Lung microvascular endothelial cell (primary cell): ENCODE results near the gene FAM83D. TPM values are rescaled to one million over a fixed set of nuclear protein-coding genes. Genes with fewer than 3 reads are reported as not detected.

Experiments used
- DNase-seq, 2 donors: peaks; one replicate each; pipeline versions ENCODE4 v3.0.0 to v3.0.0-alpha.2; 2010; ENCODE audit warnings: low read depth in 2 of 2
- total RNA-seq: library from RNA; depleted of rRNA; stranded (reverse); fragments of >200 nt; gene quantifications from 2 replicates; pipeline ENCODE4 v1.2.1, GENCODE V29; 2014

FAM83D gene, protein sequence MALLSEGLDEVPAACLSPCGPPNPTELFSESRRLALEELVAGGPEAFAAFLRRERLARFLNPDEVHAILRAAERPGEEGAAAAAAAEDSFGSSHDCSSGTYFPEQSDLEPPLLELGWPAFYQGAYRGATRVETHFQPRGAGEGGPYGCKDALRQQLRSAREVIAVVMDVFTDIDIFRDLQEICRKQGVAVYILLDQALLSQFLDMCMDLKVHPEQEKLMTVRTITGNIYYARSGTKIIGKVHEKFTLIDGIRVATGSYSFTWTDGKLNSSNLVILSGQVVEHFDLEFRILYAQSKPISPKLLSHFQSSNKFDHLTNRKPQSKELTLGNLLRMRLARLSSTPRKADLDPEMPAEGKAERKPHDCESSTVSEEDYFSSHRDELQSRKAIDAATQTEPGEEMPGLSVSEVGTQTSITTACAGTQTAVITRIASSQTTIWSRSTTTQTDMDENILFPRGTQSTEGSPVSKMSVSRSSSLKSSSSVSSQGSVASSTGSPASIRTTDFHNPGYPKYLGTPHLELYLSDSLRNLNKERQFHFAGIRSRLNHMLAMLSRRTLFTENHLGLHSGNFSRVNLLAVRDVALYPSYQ
- total RNA-seq = 24.2 TPM in 2 replicates

DNA sequence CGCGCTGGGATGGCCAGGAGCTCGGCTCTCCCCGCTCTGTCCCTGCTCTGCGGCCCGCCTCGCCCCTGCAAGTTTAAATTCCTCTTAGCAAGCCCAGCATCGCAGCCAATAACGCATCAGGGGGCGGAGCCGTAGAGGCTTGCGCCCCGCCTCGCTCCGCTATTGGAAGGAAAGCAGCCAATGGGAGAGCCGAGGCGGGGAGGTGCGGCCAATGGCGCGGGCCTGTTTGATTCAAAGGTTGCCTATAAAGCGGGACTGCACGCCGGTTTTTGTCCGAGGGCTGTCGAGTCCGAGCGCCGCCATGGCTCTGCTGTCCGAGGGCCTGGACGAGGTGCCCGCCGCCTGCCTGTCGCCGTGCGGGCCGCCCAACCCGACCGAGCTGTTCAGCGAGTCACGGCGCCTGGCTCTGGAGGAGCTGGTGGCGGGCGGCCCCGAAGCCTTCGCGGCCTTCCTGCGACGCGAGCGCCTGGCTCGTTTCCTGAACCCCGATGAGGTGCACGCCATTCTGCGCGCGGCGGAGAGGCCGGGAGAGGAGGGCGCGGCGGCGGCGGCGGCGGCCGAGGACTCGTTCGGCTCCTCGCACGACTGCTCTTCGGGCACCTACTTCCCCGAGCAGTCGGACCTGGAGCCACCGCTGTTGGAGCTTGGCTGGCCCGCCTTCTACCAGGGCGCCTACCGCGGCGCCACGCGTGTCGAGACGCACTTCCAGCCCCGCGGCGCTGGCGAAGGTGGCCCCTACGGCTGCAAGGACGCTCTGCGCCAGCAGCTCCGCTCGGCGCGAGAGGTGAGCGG, at the start of gene FAM83D:
FAM83D (plus strand) TSS at position 276 of the 792 bp plus-strand sequence; CDS start at position 302, 26 bp downstream.
- DNase-seq = peak; percentile 99 to 100

DNA sequence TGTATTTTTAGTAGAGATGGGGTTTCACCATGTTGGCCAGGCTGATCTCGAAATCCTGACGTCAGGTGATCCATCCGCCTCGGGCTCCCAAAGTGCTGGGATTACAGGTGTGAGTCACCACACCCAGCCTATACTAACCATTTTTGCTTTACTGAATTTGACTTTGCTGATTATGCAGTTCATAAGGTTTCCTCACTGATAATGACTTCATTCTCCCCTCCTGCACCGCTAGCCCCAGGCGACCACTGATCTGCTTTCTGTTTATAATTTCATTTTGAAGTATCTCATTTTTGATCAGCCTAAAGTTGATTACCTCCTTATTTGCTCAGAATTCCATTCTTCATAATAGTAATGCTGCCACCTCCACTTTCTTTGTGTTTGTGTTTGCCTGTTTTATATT, 48.7 kb upstream of the FAM83D start:
- no peak for DNase-seq

DNA sequence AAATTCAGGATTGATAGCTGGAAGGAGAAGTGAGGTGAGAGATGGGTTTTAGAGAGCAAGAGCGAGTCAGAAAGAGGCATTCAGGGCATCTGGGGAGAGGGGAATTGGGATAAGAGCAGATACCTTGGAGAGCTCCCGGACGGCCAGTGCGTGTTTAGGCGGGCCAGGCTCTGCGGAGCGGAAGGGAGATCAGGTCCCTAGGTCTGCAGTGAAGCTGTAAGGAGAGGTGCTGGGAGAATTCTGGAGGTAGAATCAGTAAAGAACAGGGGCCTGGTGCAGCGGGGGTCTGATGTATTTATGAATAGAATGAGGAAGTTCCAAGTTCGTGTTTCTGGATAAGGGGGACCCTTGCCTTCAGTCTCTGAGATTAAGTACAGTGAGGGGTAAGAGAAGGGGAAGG, 47.4 kb upstream of the FAM83D start:
- peak in 1 of 2 donors; percentile 34 for DNase-seq

DNA sequence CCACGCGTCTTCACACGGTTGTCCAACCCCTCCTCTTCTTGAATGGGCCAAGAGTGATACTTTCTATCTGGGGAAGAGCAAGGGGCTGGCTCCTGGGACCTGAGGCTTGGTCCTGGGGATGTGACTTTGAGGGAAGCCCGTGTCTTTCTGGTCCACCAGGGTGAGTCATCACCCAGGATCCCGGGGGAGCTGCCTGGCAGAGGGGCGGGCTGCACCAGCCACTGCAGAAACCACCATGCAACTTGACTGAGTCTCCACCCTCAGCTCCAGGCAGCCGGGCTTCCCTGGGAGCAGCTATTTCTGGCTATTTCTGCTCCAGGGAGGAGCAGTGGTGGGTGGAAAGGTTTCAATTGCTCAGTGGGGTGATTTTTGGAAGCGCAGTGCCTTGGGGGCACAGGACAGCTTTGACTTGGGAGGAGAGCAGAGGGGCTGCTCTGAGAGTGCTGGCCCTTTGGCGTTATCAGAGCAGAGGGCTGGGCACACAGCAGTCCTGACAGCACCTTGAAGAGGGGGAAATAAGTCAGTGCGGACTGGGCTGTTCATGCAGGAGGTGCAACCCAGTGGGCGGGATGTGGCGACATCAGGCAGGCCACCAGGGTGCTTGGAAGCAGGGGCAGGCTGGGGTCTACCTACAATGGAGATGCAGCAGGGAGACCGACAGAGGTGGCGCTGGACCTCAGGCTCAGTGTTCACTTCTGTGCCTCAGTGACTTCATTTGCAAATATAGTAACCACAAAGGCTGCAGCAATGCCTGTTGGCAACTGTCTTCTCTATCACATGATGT, 45.1 kb upstream of the FAM83D start:
- no peak for DNase-seq

DNA sequence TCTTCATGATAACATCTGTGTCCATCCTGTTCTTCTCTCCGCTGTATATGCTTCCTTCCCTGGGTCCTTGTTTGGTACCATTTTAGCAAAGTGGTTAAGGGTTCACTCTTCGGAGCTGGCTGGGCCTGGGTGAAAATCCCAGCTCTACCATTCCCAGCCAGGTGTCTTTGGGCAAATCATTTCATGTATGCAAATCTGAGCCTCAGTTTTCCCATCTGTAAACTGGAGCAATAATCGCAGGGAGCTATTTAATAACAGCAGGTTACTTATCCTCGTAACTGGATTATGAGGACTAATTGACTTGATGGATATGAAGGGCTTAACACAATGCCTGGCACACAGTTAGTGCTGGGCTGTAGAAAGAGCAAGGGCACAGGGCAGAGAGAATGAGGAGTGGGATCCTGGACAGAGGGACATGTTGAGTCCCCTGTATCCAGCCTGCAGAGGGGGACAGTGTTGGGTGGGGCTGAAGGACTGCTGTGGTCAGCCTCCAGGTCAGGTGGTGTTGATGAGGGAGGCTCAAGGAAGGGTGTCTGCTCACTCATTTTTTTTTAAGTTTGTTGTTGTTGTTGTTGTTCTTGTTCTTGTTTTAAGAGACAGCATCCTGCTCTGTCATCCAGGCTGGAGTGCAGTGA, 44.3 kb upstream of the FAM83D start:
- no peak for DNase-seq

DNA sequence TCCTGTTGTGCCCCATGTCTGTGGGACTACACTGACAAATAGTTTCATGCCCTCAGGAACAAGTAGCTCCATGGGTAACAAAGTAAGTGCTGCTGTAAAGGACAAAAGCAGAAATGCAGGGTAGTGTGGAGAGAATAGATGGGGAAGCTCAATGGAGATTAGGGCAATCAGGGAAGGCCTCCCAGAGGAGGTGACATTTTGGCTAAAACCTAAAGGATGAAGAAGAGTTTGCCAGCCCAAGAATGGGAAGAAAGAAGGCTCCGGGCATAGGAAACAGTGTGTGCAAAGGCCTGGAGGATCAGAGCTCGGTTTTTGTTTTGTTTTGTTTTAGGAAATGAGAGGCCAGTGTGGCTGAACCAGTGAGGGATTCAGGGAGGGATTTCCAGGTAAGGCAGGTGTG, 43.6 kb upstream of the FAM83D start:
- DNase-seq = no peak

DNA sequence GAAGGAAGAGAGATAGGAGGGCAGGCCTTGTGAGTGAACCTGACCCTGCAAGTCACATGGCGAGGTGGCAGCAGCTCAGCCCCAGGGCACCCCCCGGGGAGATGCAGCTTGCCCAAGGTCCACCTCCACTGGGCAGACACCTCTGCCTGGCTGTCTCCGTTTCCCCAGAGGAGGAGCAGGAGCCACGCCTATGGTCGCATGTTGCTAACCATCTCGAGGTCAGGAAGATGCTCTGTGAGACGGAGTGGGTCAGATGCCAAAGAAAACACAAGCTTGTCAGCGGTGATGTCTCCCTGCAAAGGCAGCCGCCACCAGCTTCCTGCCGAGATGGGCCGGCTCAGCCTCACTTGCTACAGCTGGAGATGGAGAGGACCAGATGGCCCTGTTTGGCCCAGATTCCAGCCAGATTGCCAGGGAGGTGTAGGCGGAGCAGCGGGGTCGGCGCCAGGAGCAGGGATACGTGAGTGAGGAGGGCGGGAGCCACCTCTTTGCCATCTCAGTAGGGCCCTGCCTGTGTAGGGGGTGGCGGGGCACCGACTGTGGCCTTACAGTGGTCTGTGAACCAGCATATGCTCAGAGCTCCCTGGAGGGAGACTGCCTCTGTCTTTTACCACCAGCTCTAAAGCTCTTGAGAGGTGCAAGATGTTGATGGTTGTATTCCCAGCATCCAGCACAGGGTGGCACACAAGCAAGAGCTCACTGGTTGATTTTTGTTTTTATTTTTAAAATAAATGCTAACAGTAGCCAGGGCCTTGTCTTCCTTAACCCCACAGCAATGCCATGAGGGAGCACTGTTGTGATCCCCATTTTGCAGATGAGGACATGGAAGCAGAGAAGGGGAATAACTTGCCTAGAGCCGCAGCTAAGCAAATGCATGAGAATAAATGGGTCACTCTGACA, 42.9 kb upstream of the FAM83D start:
- peak; percentile 30 to 49 for DNase-seq

DNA sequence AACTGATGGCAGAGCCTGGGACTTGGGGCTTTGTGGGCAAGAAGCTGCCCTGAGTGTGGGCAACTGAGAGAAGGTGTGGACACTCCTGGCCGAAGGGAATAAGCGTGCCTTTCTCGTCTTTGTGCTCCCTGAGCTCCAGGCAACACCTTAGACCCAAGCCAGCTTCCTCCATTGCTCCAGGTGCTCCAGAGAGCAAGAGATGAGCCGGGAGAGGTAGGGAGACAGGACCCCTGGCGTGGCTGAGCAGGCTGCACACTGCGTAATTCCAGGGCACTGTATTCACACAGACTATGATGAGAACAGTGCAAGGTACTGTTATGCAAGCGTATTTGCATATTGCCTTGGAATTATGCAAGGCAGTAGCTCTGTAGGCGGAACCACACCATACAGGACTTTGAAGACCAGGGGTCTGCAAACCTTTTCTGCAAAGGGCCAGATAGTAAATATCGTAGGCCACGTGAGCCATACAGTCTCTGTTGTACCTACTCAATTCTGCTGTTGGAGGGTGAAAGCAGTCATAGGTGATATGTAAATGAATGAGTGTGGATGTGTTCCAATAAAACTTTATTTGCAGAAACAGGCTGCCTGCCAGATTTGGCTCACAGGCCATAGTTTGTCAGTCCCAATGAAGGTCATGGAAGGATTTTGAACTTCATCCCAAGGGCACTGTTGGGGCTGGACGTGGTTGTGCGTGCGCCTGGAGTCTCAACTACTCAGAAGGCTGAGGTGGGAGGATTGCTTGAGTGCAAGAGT, 42.1 kb upstream of the FAM83D start:
- no peak for DNase-seq

DNA sequence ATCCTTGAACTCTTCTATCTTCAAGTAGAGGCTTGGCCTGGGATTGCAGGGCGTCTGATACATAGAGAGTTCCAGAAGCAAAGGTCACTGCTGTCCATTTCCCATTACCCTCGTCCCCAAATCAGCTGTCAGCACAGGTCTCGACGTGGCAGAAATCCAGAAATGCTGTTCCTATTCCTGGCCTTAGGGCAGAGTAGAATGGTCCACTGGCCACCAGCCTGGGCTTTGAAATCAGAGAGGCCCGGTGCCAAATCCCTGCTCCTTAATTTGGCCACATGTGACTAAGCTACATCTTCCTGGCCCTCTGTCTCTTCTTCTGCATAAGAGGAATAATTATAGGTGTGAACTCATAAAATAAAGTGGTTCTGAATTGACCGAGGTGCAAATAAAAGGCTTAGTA, 40.9 kb upstream of the FAM83D start:
- DNase-seq = no peak

DNA sequence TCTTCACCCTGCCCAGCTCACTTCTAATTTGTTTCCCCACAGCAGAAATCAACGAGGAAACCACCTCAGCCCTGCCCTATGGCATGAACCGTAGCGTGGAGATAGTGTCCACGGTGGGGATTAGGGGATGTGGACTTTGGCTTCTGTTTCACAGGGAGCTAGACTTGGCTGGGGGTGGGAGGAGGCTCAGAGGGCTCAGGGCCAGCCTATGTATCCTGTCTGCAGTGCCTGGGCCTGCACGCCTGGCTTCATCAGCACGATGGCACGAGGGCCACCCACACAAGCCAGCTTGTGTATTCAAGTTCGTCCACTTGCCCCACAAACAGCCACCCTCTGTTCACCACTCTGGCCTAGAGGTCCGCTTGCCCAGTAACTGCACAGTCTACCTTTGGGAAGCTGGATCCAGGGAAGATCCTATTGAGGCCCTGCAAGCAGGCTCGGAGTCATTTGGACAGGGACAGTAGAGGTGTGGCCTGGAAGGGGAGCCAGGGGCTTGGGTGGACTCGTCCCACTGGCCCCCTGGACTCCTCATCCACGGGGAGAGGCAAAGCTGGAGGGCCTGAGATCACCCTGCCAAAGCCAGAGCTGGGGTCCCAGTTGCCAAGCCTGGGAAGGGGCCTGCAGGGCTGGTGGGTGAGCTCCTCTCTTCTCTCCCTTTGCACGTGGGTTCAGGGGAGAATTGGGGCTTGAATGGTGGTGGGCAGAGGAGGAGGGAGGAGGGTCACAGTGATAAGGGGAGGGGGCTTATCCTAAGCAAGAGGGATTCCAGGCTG, 38.0 kb upstream of the FAM83D start:
- no peak for DNase-seq

DNA sequence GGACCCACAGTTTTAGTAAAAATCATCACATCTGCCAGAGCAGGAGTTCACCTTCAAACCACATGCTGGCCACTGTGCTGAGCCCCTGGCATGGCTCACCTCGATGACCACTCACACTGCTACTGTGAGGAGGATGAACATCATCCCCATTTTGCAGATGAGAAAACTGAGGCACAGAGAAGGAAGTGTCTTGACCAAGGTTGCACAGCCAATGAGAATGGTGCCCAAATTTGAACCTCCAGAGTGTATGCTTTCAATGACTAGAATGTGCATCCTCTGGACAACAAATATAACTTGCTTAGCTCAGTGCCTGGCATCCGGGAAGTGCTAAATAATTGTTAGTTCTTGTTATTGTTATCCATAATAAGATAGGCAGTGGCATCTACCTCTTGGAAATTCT, 37.2 kb upstream of the FAM83D start:
- DNase-seq = no peak

DNA sequence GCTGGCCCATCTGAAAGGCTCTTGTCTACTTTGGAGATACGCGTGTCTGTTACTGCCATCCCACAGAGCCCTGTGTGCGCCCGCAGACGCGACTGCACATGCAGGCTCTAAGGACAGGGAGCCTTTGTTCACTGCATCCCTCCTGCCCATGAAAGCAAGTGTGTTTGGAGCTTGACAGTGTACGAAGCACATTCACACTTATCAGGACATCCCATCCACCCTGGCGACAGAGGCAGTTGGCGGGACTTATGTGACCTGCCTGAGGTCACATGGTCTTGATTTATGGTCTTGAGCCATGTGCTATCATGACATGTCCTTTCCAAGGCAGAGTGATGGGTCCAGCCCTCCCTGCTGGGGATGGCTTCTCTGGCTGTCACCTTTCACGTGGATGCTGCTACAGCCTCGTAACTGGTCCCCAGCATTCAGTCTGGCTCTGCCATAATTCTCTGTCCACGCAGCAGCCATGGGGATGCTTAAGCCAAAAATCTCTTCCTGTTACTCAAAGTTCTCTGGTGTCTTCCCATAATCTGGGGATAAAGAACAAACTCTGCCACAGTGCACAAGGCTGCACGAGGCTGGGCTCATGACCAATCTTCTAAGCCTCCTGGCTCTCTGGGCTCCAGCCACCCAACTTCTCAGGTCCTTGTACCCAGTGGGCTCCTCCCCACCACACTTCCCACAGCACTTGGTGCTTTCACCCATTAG, 36.3 kb upstream of the FAM83D start:
- DNase-seq = no peak

DNA sequence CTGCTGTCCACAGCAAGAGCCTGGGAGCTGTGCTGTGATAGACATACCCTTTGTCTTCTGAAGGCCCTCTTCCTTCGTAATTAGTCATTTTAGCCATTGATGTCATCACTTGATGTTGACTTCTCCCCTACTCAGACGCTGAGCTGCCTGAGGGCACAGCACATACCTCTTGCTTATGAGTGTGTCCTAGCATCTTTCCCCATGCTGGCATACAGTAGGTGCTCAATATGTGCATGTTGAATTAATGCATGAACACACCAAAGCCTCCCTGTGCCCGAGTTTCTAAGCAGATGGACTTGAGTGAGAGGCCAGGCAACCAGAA, 35.8 kb upstream of the FAM83D start:
- DNase-seq = no peak

DNA sequence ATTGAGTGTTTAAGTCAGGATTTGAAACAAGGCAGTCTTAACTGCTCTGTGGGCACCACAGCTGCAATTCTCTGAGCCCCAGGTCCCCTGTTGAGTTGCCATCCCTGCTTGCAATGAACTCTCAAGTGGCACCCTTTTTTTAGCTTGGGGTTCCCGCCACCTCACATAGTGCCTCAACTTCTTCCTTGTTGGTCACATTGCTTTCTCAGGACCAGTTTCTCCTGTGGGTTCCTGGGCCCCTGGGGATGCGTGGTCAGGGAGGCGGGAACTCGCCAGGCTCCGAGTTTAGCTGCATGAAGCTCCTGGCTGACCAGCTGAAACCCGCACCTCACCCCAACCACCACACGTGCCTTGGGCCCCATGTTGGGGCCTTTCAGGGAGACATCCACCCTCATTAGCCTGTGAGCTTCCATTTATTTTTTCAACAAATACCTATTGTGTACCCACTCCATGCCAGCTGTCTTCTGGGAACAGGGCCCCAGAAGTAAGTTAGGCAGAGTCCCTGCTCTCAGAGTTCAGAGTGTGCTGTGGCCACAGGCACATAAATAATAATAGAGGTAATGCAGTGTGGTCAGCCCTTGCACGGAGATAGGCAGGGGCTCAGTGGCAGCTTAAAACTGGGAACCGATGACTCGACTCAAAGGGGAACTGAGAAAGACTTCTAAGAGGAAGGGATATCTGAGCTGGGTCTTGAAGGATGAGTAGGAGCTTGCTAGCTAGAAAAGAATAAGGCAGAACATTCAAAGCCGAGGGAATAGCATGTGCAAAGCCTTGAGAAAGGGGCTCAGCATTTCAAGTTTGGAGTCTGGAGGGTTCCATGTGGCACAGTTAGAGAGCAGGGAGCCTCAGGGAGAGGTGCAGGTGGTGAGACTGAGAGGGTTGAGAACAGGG, 33.9 kb upstream of the FAM83D start:
- no peak for DNase-seq

DNA sequence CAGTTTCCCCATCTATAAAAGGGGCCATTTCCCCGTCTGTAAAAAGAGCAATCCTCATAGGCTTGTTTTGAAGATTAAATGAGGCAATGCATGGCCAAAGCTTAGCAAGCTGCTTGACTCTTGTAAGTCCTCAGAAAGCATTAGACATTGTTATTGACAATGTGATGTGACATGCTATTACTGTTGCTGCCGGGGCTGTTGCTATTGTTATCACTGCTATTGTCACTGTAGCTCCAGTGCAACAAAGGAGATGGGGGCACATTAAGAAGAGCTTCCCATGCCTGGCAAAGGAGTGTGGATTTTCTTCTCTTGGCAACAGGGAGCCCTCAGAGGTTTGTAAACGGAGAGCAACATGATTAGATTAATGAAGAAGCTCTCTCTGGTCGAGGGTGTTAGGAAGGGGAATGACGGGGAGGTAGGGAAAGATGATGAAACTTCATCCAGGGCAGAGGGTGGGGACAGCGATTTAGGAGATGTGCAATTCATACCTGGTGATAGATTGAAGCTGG, 33.1 kb upstream of the FAM83D start:
- no peak for DNase-seq

DNA sequence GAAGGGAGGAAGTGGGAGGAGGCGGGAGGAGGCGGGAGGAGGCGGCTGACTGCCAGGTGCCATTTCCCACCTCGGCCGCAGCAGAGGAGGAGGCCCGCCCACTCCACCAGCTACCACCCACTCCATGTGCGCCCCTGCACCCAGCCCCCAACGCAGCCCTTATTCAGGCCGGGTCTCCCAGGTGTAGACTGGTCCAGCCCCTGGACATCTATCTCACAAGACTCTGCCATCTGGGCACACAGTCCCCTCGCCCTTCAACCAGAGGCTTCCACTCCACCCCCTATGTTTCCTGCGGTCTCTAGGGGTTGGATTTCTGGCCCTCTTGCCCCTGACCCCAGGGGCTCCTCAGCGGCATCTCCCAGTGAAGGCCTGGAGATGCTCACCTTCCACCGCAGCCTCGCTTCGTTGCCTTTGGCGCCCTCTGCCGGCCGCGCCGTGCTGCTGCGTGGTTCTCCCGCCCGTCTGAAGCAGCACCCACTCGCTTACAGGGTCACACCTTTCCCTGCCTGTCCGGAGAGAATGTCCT, 32.6 kb upstream of the FAM83D start:
- DNase-seq = peak; percentile 52 to 67
